Measurements from ENCODE around the gene COL6A3. TPM values are rescaled to one million over a fixed set of nuclear protein-coding genes. Genes with fewer than 3 reads are reported as not detected.

COL6A3 gene
- polyA plus RNA-seq, 1 of the 3 experiments (the other 2 are of a cell fraction), result 18.5 TPM

GRCh38 chr2:237453671-237454070, 39.7 kb upstream of the COL6A3 start:
- Histone ChIP-seq H2AFZ (ENCODE audit: low read depth) (no peak overlapping the region), H4K20me1 (ENCODE audit: insufficient read depth) (no peaks in the 10 kb centered on the region), H3K27ac (ENCODE audit: low read depth in 2 of 2, low read length in 1 of 2) (no peak overlapping the region), H3K27me3 (ENCODE audit: insufficient read depth) (no peaks in the 10 kb centered on the region), H3F3A (replicated peaks; ENCODE audit: insufficient read depth) (no peaks in the 10 kb centered on the region), H3K9me3 (no peaks in the 10 kb centered on the region), H3K36me3 (replicated peaks in 1 of 2; ENCODE audit: control insufficient read depth in 1 of 2, insufficient read depth in 2 of 2, low read length in 1 of 2) (no peaks in the 10 kb centered on the region), H3K4me2 (no peak overlapping the region), H3K79me2 (ENCODE audit: insufficient read depth) (no peaks in the 10 kb centered on the region), H3K4me1 (ENCODE audit: control insufficient read depth in 1 of 2, insufficient read depth in 2 of 2, low read depth in 1 of 2, low read length in 1 of 2) (peaks cover 0 to 24% of the 10 kb centered on the region in 2 experiments; a peak in 1 of 4 replicates), H3K4me3 (ENCODE audit: low read depth in 2 of 2, low read length in 1 of 2) (no peak overlapping the region), H3K9me2 (no peaks in the 10 kb centered on the region), H3K9ac (no peak overlapping the region)
- 96% methylated on average over 3 of the region's 3 CpGs for WGBS (ENCODE audit: low lambda C conversion rate)
- ChIA-PET CTCF (interaction anchor here (0.9 kb wide), 1 partner anchor 22 kb away, joined by 3 read pairs; no protein-coding TSS in a partner anchor), POLR2A (no interaction called here)
- TF ChIP-seq REST (IDR thresholded peaks at IDR 0.05; ENCODE audit: low read depth, low read length), result no peak
- no peak for TF ChIP-seq PBX3 (IDR thresholded peaks at IDR 0.05)
- no peak for TF ChIP-seq RFX5 (IDR thresholded peaks at IDR 0.05; ENCODE audit: low read length)
- TF ChIP-seq GATA2 (CRISPR knock-in tag; IDR thresholded peaks at IDR 0.05), result no peak
- no peak for TF ChIP-seq NFIC (IDR thresholded peaks at IDR 0.05; ENCODE audit: borderline replicate concordance)
- TF ChIP-seq SMC3 (IDR thresholded peaks at IDR 0.05; ENCODE audit: low read depth, low read length), result no peak
- TF ChIP-seq RAD21 (IDR thresholded peaks at IDR 0.05; ENCODE audit: low read length), result no peak
- no peak for TF ChIP-seq FOXJ3 (CRISPR knock-in tag; IDR thresholded peaks at IDR 0.05)
- TF ChIP-seq RCOR1 (IDR thresholded peaks at IDR 0.05; ENCODE audit: low read length), result no peak
- no peak for DNase-seq

- no peak for DNase-seq
- TF ChIP-seq CHD2 (IDR thresholded peaks at IDR 0.05; ENCODE audit: low read length, partially characterized antibody) (no peak), EZH2phosphoT487 (IDR thresholded peaks at IDR 0.05; ENCODE audit: borderline replicate concordance, low read depth) (no peak), FOSL2 (IDR thresholded peaks at IDR 0.05; ENCODE audit: borderline replicate concordance, low read depth) (no peak), MXI1 (IDR thresholded peaks at IDR 0.05; ENCODE audit: low read depth, low read length) (no peak), PBX3 (IDR thresholded peaks at IDR 0.05) (no peak)
- H2AFZ ChIP-seq (ENCODE audit: low read depth), result no peak overlapping the region
Measured at GRCh38 chr2:237452861-237453260, 38.9 kb upstream of the COL6A3 start.

More at GRCh38 chr2:237452861-237453260, 38.9 kb upstream of the COL6A3 start:
- H3F3A ChIP-seq (replicated peaks; ENCODE audit: insufficient read depth), result no peaks in the 10 kb centered on the region
- CTCF ChIA-PET, result interaction anchor here (0.6 to 2.1 kb wide), 4 partner anchors 13 to 60 kb away, joined by 3 to 13 read pairs (median 4); no protein-coding TSS in a partner anchor
- H3K4me3 ChIP-seq (ENCODE audit: low read depth in 2 of 2, low read length in 1 of 2), result no peak overlapping the region
- peaks cover 0 to 24% of the 10 kb centered on the region in 2 experiments; a peak in 1 of 4 replicates for H3K4me1 ChIP-seq (ENCODE audit: control insufficient read depth in 1 of 2, insufficient read depth in 2 of 2, low read depth in 1 of 2, low read length in 1 of 2)
- no peak overlapping the region; a peak in 1 of 4 replicates for H3K27ac ChIP-seq (ENCODE audit: low read depth in 2 of 2, low read length in 1 of 2)
- H3K36me3 ChIP-seq (replicated peaks in 1 of 2; ENCODE audit: control insufficient read depth in 1 of 2, insufficient read depth in 2 of 2, low read length in 1 of 2), result no peaks in the 10 kb centered on the region
- H3K9me2 ChIP-seq, result no peaks in the 10 kb centered on the region
- POLR2A ChIA-PET, result no interaction called here
- H3K9ac ChIP-seq, result no peak overlapping the region
- 84% methylated on average over 3 of the region's 3 CpGs for WGBS (ENCODE audit: low lambda C conversion rate)
- H3K27me3 ChIP-seq (ENCODE audit: insufficient read depth), result no peaks in the 10 kb centered on the region
- no peak overlapping the region for H3K4me2 ChIP-seq
- no peaks in the 10 kb centered on the region for H4K20me1 ChIP-seq (ENCODE audit: insufficient read depth)
- H3K9me3 ChIP-seq, result no peaks in the 10 kb centered on the region
- no peaks in the 10 kb centered on the region for H3K79me2 ChIP-seq (ENCODE audit: insufficient read depth)

Data from SK-N-SH (cell line).